ENCODE data around the gene MBD6. TPM values are rescaled to one million over a fixed set of nuclear protein-coding genes. Genes with fewer than 3 reads are reported as not detected.

MBD6 gene
- polyA plus RNA-seq, 1 donor (not counting 4 experiments of a cell fraction or from before 2014, with no cell fraction given) = 1.8 TPM

DNA sequence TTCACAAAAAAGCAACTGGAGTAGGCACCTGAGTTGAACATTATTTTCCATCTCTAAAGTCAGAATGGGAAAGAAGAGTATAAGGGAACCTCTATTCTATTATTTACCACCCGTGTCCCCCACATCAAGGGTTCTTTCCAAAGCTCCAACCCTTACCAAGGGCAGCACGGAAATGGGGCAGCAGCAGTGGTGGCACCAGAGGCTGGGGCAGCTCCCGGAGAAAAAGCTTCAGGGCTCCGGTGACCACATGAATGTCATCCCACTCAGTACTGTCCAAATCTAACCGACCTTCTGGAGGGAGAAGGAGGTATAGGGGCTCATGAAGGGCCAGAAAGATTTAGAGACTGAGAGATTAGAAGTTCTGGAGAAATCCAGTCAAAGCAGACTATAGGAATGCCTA is 48.7 kb upstream of the MBD6 start:
- no peak overlapping the region for H2AFZ ChIP-seq (ENCODE audit: control insufficient read depth, low read length)
- FAIRE-seq (no peak), DNase-seq (ENCODE audit: low read depth, low spot score) (no peak)
- no peaks in the 10 kb centered on the region for H3K36me3 ChIP-seq (ENCODE audit: control insufficient read depth in 2 of 2, extremely low read depth in 1 of 2, insufficient read depth in 2 of 2, low read length in 2 of 2)
- H3K9me3 ChIP-seq (ENCODE audit: control insufficient read depth, low read depth, low read length) = no peaks in the 10 kb centered on the region
- dilution Hi-C loops (cut with MboI; ENCODE audit: extremely low pct_ligation_motif_present, low sequenced_read_pairs) = no loop called here
- no peaks in the 10 kb centered on the region for H3K79me2 ChIP-seq (ENCODE audit: control insufficient read depth, insufficient read depth, low read length)
- H3K9me1 ChIP-seq (ENCODE audit: control insufficient read depth, extremely low read depth, insufficient read depth, low read length) = no peaks in the 10 kb centered on the region
- no peak overlapping the region for H3K27ac ChIP-seq (ENCODE audit: control insufficient read depth, insufficient read depth, low read length)
- H3K4me1 ChIP-seq (ENCODE audit: control insufficient read depth, extremely low read depth, insufficient read depth, low read length) = peaks cover 3% of the 10 kb centered on the region
- H3K4me2 ChIP-seq (ENCODE audit: control insufficient read depth, extremely low read depth, insufficient read depth, low read depth, low read length) = no peak overlapping the region
- peaks cover 89% of the 10 kb centered on the region for H3K27me3 ChIP-seq (ENCODE audit: control insufficient read depth, extremely low read depth, insufficient read depth, low read length)
- no peak for TF ChIP-seq EZH2 (IDR thresholded peaks at IDR 0.05; ENCODE audit: low read length)
- TF ChIP-seq, protein P1, sequence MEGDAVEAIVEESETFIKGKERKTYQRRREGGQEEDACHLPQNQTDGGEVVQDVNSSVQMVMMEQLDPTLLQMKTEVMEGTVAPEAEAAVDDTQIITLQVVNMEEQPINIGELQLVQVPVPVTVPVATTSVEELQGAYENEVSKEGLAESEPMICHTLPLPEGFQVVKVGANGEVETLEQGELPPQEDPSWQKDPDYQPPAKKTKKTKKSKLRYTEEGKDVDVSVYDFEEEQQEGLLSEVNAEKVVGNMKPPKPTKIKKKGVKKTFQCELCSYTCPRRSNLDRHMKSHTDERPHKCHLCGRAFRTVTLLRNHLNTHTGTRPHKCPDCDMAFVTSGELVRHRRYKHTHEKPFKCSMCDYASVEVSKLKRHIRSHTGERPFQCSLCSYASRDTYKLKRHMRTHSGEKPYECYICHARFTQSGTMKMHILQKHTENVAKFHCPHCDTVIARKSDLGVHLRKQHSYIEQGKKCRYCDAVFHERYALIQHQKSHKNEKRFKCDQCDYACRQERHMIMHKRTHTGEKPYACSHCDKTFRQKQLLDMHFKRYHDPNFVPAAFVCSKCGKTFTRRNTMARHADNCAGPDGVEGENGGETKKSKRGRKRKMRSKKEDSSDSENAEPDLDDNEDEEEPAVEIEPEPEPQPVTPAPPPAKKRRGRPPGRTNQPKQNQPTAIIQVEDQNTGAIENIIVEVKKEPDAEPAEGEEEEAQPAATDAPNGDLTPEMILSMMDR (optimal IDR thresholded peaks at IDR 0.05 in 1 of 3, IDR thresholded peaks at IDR 0.05 in 1 of 3, conservative IDR thresholded peaks at IDR 0.05 in 1 of 3; ENCODE audit: extremely low read depth in 1 of 3, insufficient read depth in 2 of 3, low read length in 3 of 3) = no peak
- no peak overlapping the region for H3K9ac ChIP-seq (ENCODE audit: control insufficient read depth, extremely low read depth, insufficient read depth, low read length)
- no peaks in the 10 kb centered on the region for H4K20me1 ChIP-seq (ENCODE audit: control insufficient read depth, extremely low read depth, insufficient read depth, low read length)
- no peak overlapping the region for H3K4me3 ChIP-seq (ENCODE audit: control insufficient read depth in 2 of 3, extremely low read depth in 1 of 3, insufficient read depth in 2 of 3, low read depth in 1 of 3, low read length in 3 of 3)

DNA sequence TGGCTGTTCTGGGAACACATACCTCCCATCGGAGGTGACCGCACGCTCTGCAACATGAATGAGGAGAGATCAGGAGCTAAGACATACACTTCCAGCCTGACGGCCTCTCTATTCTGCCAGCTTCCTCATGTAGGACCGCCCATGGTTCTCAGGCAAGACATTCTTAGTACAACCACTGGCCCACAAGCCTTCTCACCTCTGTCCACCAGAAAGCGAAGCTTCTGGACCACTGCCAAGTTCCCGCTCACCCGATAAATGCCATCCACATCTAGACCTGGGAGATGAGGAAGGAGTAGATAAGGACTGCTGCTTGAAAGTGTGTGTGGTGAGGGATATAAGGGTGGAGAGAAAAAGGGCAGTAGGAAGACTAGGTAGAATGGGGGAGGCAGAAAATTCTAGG is 48.2 kb upstream of the MBD6 start:
- DNase-seq (ENCODE audit: low read depth, low spot score) = no peak
- FAIRE-seq = no peak
- Histone ChIP-seq H3K27ac (ENCODE audit: control insufficient read depth, insufficient read depth, low read length) (no peak overlapping the region), H3K4me2 (ENCODE audit: control insufficient read depth, extremely low read depth, insufficient read depth, low read depth, low read length) (no peak overlapping the region), H3K79me2 (ENCODE audit: control insufficient read depth, insufficient read depth, low read length) (no peaks in the 10 kb centered on the region), H2AFZ (ENCODE audit: control insufficient read depth, low read length) (no peak overlapping the region), H3K9ac (ENCODE audit: control insufficient read depth, extremely low read depth, insufficient read depth, low read length) (no peak overlapping the region), H3K4me1 (ENCODE audit: control insufficient read depth, extremely low read depth, insufficient read depth, low read length) (peaks cover 3% of the 10 kb centered on the region), H3K36me3 (ENCODE audit: control insufficient read depth in 2 of 2, extremely low read depth in 1 of 2, insufficient read depth in 2 of 2, low read length in 2 of 2) (no peaks in the 10 kb centered on the region), H3K27me3 (ENCODE audit: control insufficient read depth, extremely low read depth, insufficient read depth, low read length) (peaks cover 91% of the 10 kb centered on the region), H4K20me1 (ENCODE audit: control insufficient read depth, extremely low read depth, insufficient read depth, low read length) (no peaks in the 10 kb centered on the region), H3K9me1 (ENCODE audit: control insufficient read depth, extremely low read depth, insufficient read depth, low read length) (no peaks in the 10 kb centered on the region), H3K4me3 (ENCODE audit: control insufficient read depth in 2 of 3, extremely low read depth in 1 of 3, insufficient read depth in 2 of 3, low read depth in 1 of 3, low read length in 3 of 3) (no peak overlapping the region), H3K9me3 (ENCODE audit: control insufficient read depth, low read depth, low read length) (no peaks in the 10 kb centered on the region)
- dilution Hi-C loops (cut with MboI; ENCODE audit: extremely low pct_ligation_motif_present, low sequenced_read_pairs) = no loop called here
- TF ChIP-seq, protein P1 (optimal IDR thresholded peaks at IDR 0.05 in 1 of 3, IDR thresholded peaks at IDR 0.05 in 1 of 3, conservative IDR thresholded peaks at IDR 0.05 in 1 of 3; ENCODE audit: extremely low read depth in 1 of 3, insufficient read depth in 2 of 3, low read length in 3 of 3) = no peak
- TF ChIP-seq EZH2 (IDR thresholded peaks at IDR 0.05; ENCODE audit: low read length) = no peak

Data from keratinocyte (primary cell).